Gastrocnemius medialis (tissue), 4 donors: ENCODE results near the gene CTBP1. TPM values are rescaled to one million over a fixed set of nuclear protein-coding genes. Genes with fewer than 3 reads are reported as not detected.
A peak's percentile ranks its signal among the peaks of the same experiment; 100 is the strongest.

ENCODE experiments used
- ATAC-seq, 2 donors: fragments of 150-250 bp; one replicate each; pipeline ENCODE4 v1.9.1; 2016
- DNase-seq, 2 donors: peaks; one replicate each; pipeline ENCODE4 v3.0.0-alpha.2; 2019
- H3K27ac ChIP-seq, 4 donors: fragments of 200-600 bp; sonication (generic); 1 replicate in 1 of 4; 2 replicates in 3 of 4; pipeline ENCODE4 v1.5.1; 2016 to 2018; ENCODE audit warnings: mild to moderate bottlenecking in 2 of 4, moderate library complexity in 1 of 4
- H3K27me3 ChIP-seq, 3 donors: fragments of 200-600 bp; sonication (generic) in 2 of 3; 1 replicate in 1 of 3; 2 replicates in 2 of 3; pipeline versions ENCODE4 v1.5.1 to v1.6.0; 2016 to 2019; ENCODE audit warnings: mild to moderate bottlenecking in 1 of 3, moderate library complexity in 1 of 3
- H3K36me3 ChIP-seq, 2 donors: fragments of 200-600 bp; sonication (generic) in 1 of 2; one replicate each; pipeline ENCODE4 v1.5.1; 2017 to 2018
- H3K4me1 ChIP-seq, 2 donors: fragments of 200-600 bp; sonication (generic) in 1 of 2; one replicate each; pipeline ENCODE4 v1.5.1; 2016 to 2017; ENCODE audit warnings: mild to moderate bottlenecking in 2 of 2
- H3K4me3 ChIP-seq, 4 donors: fragments of 200-600 bp; sonication (generic) in 3 of 4; 1 replicate in 1 of 4; 2 replicates in 3 of 4; pipeline ENCODE4 v1.5.1; 2016 to 2019; ENCODE audit warnings: mild to moderate bottlenecking in 2 of 4
- H3K9me3 ChIP-seq, 3 donors: fragments of 200-600 bp; sonication (generic) in 2 of 3; 1 replicate in 1 of 3; 2 replicates in 2 of 3; pipeline ENCODE4 v1.5.1; 2016 to 2019
- CTCF ChIP-seq, 5 experiments: fragments of 450-650 bp in 3 of 5; fragments of 200-600 bp in 2 of 5; sonication (generic) in 2 of 5; IDR thresholded peaks in 4 of 5; conservative IDR thresholded peaks in 1 of 5; 1 replicate in 4 of 5; 2 replicates in 1 of 5; pipeline ENCODE4 v1.5.1; 2016 to 2019; ENCODE audit warnings: antibody characterized with exemption in 5 of 5, mild to moderate bottlenecking in 3 of 5, moderate library complexity in 3 of 5
- POLR2A ChIP-seq, 2 donors: fragments of 450-650 bp; IDR thresholded peaks; one replicate each; pipeline ENCODE4 v1.6.1; 2017; ENCODE audit warnings: antibody characterized with exemption in 2 of 2, mild to moderate bottlenecking in 2 of 2, moderate library complexity in 2 of 2
- in situ Hi-C, 4 donors: fragments of 200-750 bp; cut with MboI; loops; one replicate each; pipeline versions ENCODE4 v1.15.0 to v1.8.0; 2017; ENCODE audit warnings: low sequenced_read_pairs in 4 of 4
- intact Hi-C: fragments of 100-400 bp; cut with DNase I; formaldehyde crosslinking; loops from one replicate; pipeline ENCODE4 v1.15.1; 2023; ENCODE audit warnings: low total_unique reads
- total RNA-seq, 4 donors: library from RNA; depleted of rRNA; stranded (reverse); fragments of >200 nt; gene quantifications; one replicate each; pipeline versions ENCODE4 v1.1.0 to v1.2.3, GENCODE V29; 2016

CTBP1 gene
- total RNA-seq, 4 donors from 2014 or later, result 126 to 224 (median 169) TPM

DNA sequence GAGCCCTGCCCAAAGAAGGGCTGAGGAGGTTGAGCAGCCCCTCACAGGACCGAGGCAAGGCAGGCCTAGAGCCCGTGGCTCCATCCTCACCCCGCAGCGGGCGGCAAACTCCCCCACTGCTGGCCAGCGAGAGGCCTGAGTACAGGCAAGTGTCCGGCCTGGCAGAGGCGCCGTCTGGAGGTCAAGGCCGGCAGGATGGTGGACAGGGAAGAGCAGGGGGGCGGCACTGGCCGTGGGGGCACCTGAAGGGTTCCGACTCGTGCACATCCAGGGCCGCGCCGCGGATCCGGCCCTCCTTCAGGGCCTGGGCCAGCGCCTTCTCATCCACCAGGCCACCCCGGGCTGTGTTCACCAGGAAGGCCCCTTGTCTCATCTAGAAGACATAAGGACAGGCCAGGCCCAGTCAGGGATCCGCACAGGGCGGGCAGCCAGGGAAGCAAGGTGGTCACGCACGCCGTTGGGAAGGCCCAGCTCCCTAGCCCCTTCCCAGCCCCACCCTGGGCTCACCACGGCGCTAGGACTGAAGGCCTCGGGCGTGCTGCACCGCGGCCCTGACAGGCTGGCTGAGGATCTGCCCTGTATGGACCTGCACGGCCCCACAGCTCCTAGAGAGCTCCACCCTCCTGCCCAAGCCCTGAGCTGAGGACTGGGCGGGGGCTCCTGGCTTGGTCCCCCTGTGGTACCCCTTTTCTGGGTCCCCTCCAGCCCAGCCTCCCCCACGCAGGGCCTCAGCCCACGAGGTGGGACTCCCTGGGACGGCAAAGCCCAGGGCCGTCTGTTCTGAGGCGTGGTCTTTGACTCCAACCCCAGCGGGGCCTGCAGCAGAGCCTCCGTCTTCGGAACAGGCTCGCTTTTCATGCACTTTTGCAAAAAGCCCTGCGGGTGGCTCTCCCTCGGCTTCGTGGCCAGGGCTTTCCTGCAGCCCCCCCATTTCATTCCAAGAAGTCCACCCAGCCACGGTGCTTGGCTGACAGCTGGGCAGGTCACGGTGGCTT, 34.5 kb downstream of the CTBP1 start:
- in situ Hi-C loops, result no loop called here

GRCh38 chr4:1213336-1213995, 35.5 kb downstream of the CTBP1 start:
- no peaks in the 10 kb centered on the region for H3K27me3 ChIP-seq
- DNase-seq, result no peak
- peaks cover 0 to 63% of the 10 kb centered on the region in 2 donors for H3K36me3 ChIP-seq
- H3K9me3 ChIP-seq, result no peaks in the 10 kb centered on the region
- no peak for ATAC-seq
- no peak for TF ChIP-seq POLR2A (IDR thresholded peaks at IDR 0.05)
- no peak for TF ChIP-seq CTCF (IDR thresholded peaks at IDR 0.05 in 4 of 5, conservative IDR thresholded peaks at IDR 0.05 in 1 of 5)
- no peak overlapping the region for H3K27ac ChIP-seq
- intact Hi-C loops (loop anchor here (5.0 kb wide), 1 partner anchor 34 kb away; the partner anchor contains the start of gene CTBP1), in situ Hi-C loops (no loop called here)
- no peak overlapping the region for H3K4me3 ChIP-seq
- peaks cover 31 to 38% of the 10 kb centered on the region in 2 donors for H3K4me1 ChIP-seq

More for the DNA sequence above, 34.5 kb downstream of the CTBP1 start:
- H3K36me3 ChIP-seq, result peaks cover 0 to 63% of the 10 kb centered on the region in 2 donors
- no peak for DNase-seq
- H3K27ac ChIP-seq, result no peak overlapping the region
- TF ChIP-seq CTCF (IDR thresholded peaks at IDR 0.05 in 4 of 5, conservative IDR thresholded peaks at IDR 0.05 in 1 of 5), result no peak
- TF ChIP-seq POLR2A (IDR thresholded peaks at IDR 0.05), result no peak
- H3K9me3 ChIP-seq, result no peaks in the 10 kb centered on the region
- H3K4me1 ChIP-seq, result peaks cover 22 to 29% of the 10 kb centered on the region in 2 donors
- no peak overlapping the region for H3K4me3 ChIP-seq
- intact Hi-C loops, result loop anchor here (5.0 kb wide), 1 partner anchor 33 kb away; the partner anchor contains the start of gene CTBP1
- no peaks in the 10 kb centered on the region for H3K27me3 ChIP-seq
- no peak for ATAC-seq

DNA sequence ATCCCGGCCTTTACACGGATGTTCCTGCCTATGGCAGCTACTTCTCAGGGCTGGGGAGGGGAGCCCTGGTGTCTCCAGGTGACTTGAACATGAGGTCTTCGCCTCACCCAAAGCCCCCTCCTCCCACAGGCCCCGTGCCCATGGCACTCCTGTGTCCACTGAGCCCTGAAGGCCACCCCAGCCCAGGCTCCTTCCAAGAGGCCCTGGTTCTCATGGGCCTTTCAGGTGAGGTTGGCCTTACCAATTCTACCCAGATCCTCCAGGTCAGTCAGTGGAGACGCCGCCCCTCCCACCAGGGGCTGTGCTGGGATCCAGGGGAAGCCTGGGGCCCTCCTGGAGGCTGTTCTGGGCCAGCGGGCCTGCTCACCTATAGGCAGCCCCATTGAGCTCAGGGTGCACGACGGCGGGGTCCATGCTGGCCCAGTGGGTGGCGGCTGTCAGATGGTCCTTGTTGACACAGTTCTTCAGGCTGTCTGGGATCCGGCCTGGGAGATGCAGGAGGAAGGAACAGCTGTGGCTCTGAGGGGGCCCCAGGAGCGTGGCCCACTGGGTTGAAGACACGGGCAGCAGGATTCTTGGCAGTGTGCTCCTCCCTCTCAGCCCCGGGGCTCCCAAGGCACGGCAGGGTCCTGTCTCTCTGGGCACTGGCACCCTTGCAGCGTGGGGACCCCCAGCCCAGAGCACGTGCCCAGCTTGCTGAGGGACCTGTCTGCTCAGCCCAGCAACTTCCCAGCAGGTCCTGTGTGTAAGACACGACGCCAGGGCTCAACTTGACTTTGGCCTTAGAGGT, 36.2 kb downstream of the CTBP1 start:
- ATAC-seq (no peak), DNase-seq (no peak)
- peaks cover 0 to 58% of the 10 kb centered on the region in 2 donors for H3K36me3 ChIP-seq
- intact Hi-C loops, result loop anchor here (5.0 kb wide), 1 partner anchor 35 kb away; the partner anchor contains the start of gene CTBP1
- TF ChIP-seq CTCF (IDR thresholded peaks at IDR 0.05 in 4 of 5, conservative IDR thresholded peaks at IDR 0.05 in 1 of 5) (no peak), POLR2A (IDR thresholded peaks at IDR 0.05) (no peak)
- no peaks in the 10 kb centered on the region for H3K9me3 ChIP-seq
- in situ Hi-C loops, result no loop called here
- peaks cover 36 to 44% of the 10 kb centered on the region in 2 donors for H3K4me1 ChIP-seq
- H3K27ac ChIP-seq, result no peak overlapping the region
- H3K4me3 ChIP-seq, result no peak overlapping the region
- no peaks in the 10 kb centered on the region for H3K27me3 ChIP-seq

GRCh38 chr4:1211891-1212545, 36.9 kb downstream of the CTBP1 start:
- ATAC-seq, result peak in 1 of 2 donors; percentile 16

More at GRCh38 chr4:1211891-1212545, 36.9 kb downstream of the CTBP1 start:
- TF ChIP-seq POLR2A (IDR thresholded peaks at IDR 0.05) (no peak), CTCF (IDR thresholded peaks at IDR 0.05 in 4 of 5, conservative IDR thresholded peaks at IDR 0.05 in 1 of 5) (no peak)
- Histone ChIP-seq H3K4me3 (no peak overlapping the region), H3K36me3 (peaks cover 0 to 53% of the 10 kb centered on the region in 2 donors), H3K27me3 (no peaks in the 10 kb centered on the region), H3K4me1 (peaks cover 37 to 44% of the 10 kb centered on the region in 2 donors), H3K27ac (peak overlapping the region in 2 of 4 donors; percentile 14 to 20), H3K9me3 (no peaks in the 10 kb centered on the region)
- peak in 1 of 2 donors; percentile 48 for DNase-seq
- in situ Hi-C loops (no loop called here), intact Hi-C loops (loop anchor here (2.0 to 5.0 kb wide), 2 partner anchors 35 to 45 kb away; partner anchors contain the start of gene CTBP1)
